SKM-1 (cell line): Measurements from ENCODE around the gene OSBP2.

ENCODE experiments used
- DNase-seq: peaks from one replicate; lab custom pipeline; 2025; ENCODE audit not compliant: unreplicated experiment; lab: John Stamatoyannopoulos, UW

Gene OSBP2

DNA sequence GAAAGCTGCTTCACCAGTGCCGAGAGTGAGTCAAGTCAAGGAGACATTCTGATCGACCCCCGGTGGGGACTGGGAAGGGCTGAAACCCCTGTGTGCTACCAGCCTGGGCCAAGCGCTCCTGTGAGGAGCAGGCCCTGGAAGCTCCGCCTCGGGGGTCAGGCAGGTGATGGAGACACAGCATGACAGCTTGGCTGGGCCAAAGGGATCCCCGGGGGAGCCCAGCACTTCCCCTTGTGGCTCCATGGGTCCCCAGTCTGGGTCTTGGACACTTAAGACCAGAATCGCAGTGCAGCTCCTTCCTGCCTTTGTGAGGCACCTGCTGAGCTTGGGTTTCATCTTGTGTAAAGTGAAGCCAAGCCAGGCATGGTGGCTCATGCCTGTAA lies 184.7 kb downstream of the OSBP2 start:
- DNase-seq: no peak

DNA sequence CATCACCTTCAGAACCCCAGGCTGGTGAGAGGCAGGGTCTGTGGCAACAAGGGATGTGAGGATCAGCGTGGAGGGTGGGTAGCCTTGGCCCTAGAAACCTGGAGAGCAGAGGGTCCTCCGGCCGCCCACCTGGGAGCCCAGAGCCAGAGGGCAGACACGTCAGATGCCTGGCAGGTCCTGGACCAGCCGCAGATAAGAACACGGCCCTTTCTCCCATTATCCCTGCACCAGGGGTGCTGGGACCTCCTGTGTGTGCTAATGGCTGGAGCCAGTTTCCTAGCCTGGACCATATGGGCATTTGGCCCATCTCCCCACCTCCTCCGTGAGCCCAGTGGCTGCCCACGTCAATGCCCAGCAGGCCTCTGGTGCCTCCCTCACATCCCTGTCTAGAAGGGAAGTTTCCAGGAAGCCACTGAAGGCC lies 185.5 kb downstream of the OSBP2 start:
- no peak for DNase-seq

- no peak for DNase-seq
Measured at GRCh38 chr22:30880847-30881246, 186.2 kb downstream of the OSBP2 start.

- no peak for DNase-seq
Measured at GRCh38 chr22:30881361-30882183, 186.9 kb downstream of the OSBP2 start.

GRCh38 chr22:30882184-30882717 lies 187.6 kb downstream of the OSBP2 start:
- DNase-seq: no peak

- DNase-seq: no peak
Measured at GRCh38 chr22:30882974-30883533, 188.4 kb downstream of the OSBP2 start.

DNA sequence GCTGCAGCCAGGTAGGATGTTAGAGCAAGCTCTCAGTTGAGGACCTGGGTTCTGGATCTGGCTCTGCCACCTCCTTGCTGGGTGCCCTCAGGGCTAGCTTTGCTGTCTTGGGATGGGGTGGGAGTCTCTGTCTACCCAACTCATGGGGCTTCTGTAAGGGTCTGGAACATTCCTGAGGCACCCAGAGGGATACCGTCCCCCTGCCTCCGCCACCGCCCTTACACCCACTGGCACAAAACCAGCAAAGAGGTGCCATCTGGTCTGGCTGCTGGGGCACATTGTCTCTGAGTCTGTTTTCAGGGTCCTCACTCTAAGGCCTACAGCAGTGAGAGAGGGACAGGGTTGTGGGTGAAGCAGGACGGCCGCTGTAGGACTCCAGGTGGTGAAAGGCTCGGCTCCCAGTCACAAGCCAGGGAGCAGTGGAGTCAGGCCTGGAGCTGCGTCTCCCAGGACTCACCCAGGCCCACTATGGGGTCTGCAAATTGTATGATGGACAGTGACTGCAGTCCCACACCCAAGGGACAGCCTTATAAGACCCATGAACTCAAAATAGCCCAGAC lies 189.0 kb downstream of the OSBP2 start:
- DNase-seq: no peak

- DNase-seq: no peak
Measured at GRCh38 chr22:30884211-30885000, 189.7 kb downstream of the OSBP2 start.

GRCh38 chr22:30885001-30885366 lies 190.3 kb downstream of the OSBP2 start:
- DNase-seq: no peak

GRCh38 chr22:30885591-30885990 lies 190.9 kb downstream of the OSBP2 start:
- DNase-seq: no peak

DNA sequence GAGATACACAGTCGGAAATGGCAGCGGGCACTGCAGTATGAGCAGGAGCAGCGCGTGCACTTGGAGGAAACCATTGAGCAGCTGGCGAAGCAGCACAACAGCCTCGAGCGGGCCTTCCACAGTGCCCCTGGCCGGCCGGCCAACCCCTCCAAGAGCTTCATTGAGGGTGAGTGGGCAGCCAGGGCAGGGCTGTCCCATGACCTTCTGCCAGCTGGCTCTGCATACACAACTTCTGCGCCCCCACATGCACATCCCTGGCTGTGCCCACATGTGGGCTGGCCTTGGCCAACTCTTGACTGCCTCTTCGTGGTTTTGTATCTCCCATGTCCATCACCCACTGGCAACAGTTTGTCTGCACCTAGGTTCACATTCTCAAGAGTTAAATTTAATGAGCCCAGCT lies 192.8 kb downstream of the OSBP2 start:
- DNase-seq: no peak

DNA sequence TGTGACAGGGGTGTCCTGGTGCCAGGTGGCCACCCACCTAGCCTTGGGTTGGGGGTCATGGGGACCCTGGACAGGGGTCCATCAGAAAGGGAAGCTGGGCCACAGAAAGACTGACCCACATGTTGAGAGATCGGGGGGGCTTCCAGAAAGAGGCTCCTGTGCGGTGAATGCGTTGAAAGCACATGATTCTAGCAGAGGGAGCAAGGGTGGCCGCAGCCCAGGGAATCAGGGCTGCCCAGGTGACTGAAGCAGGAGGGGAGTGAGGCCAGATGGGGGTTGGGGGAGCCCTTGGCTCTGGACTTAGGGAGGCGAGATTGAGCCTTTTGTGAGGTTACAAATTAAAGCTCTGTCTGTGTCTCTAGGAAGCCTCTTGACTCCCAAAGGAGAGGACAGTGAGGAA lies 193.2 kb downstream of the OSBP2 start:
- no peak for DNase-seq

DNA sequence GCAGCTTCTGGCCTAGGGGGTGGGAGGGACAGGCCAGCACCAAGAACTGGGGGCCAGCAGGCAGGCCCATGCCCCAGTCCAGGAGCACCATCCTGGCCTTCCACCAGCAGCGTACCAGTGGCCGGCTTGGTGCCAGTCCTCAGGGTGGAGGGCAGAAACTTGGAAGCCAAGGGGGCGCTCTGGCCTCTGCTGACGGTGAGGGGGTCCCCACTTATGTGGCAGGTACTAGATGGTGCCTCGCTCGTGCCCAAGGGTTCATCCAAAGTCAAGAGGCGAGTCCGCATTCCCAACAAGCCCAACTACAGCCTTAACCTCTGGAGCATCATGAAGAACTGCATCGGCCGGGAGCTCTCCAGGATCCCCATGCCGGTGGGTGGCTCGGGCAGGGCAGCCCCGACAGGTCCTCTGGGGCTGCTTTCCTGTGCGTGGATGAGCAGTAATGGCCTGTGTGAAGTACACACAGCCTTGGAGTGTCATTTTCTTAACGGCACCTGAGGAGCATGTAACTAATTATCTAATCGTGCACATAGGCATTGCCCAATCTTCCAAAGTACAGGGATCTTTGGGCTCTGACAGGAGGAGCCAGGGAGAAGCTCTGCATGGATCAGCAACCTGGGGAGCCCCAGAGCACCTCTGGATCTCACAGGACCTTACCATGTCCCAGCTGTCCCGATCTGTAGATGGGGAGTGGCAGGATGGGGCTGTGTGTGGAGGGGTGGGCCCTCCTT lies 194.8 kb downstream of the OSBP2 start:
- no peak for DNase-seq

- DNase-seq: no peak
Measured at GRCh38 chr22:30889996-30890480, 195.4 kb downstream of the OSBP2 start.

DNA sequence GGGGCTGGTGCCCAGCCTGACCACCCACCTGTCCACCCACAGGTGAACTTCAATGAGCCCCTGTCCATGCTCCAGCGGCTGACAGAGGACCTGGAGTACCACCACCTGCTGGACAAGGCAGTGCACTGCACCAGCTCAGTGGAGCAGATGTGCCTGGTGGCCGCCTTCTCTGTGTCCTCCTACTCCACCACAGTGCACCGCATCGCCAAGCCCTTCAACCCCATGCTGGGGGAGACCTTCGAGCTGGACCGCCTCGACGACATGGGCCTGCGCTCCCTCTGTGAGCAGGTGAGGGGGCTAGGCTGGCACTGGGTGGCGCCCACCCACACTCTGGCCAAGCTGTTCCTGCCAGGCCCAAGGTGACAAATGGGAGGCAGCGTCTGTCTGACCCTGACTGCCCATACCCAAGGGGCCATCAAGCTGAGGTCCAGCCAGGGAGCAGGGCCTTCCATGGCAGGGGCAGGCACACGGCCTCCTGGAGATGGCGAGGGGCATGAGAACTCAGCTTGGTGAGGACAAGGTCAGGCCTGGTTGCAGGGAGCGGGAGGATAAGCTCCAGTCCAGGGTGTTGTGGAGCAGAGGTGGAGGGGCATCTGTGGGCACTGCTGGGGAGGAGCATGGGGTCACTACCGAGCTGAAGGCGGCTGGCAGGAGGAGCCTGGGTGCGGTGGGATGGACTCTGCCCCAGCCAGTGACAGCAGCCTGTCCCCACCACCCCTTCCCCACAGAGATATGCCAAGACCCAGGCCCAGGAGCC lies 196.2 kb downstream of the OSBP2 start:
- DNase-seq: peak; percentile 11

- no peak for DNase-seq
Measured at GRCh38 chr22:30891443-30891755, 196.7 kb downstream of the OSBP2 start.

DNA sequence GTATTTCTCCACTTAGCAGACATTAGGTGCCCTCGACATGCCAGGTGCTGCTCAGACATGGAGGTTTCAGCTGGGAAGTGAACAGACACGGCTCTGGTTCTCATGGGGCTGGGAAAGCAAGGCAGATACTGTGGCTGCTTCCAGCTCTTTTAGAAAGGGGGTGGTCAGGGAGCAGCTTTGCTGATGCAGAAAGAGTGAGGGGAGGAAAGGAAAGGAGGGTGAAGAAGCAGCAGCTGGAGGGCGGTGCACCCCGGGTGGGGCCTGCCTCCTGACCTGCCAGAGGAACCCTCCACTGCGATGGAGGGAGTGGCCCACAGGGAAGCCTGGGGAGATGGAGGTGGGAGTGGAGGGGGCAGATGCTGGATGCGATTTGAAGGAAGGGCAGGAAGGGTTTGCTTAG lies 197.1 kb downstream of the OSBP2 start:
- no peak for DNase-seq

- DNase-seq: no peak
Measured at GRCh38 chr22:30892286-30892685, 197.6 kb downstream of the OSBP2 start.

DNA sequence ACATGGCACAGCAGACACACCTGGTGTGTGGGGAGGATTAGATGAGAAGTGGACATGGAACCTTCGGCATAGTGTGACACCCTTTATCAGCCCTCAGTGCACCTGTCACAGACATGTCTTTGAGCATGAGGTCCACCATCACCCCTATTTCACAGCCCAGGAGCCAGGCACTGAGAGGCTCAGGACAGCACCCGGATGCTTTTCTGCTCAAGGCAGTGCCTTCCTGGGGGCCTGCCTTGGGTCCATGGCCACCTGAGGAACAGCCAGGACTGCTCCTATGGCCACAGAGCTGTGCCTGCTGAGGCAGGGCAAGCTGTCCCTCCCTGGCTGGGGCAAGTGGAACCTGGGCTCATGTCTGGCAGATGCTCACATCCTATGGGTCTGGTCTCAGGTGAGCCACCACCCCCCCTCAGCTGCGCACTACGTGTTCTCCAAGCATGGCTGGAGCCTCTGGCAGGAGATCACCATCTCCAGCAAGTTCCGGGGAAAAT lies 198.1 kb downstream of the OSBP2 start:
- no peak for DNase-seq
